HCT116 (cell line): ENCODE measurements around the gene MED13L. TPM values are rescaled to one million over a fixed set of nuclear protein-coding genes. Genes with fewer than 3 reads are reported as not detected.

Experiments used
- ATAC-seq: fragments of 200-7000 bp; cut with Tn5 transposase; 2 replicates; pipeline ENCODE4 v1.9.1; 2020; ENCODE audit warnings: mild to moderate bottlenecking, moderate library complexity
- BruUV-seq: library from RNA; stranded (reverse); fragments of 400-500 nt; replicated peaks from 2 replicates; lab custom pipeline; 2021; lab: Mats Ljungman, UMichigan
- CTCF ChIA-PET: fragments of 300-600 bp; sonication (Branson Sonifier 250); formaldehyde crosslinking; loops from one replicate; lab custom pipeline; 2021; ENCODE audit warnings: antibody characterized with exemption; lab: Charles Lee
- POLR2A ChIA-PET: fragments of 300-600, 350-600 bp; sonication (Branson Sonifier 250); formaldehyde crosslinking; loops from one replicate; lab custom pipeline; 2021; ENCODE audit warnings: antibody characterized with exemption; lab: Charles Lee
- RAD21 ChIA-PET, 2 experiments: fragments of 300-600 bp; sonication (Branson Sonifier 250); formaldehyde crosslinking; loops; one replicate each; lab custom pipeline; 2023; ENCODE audit warnings: low total read pairs in 2 of 2; ENCODE audit not compliant: uncharacterized antibody in 2 of 2, unreplicated experiment in 2 of 2, low non-redundant PET in 1 of 2; lab: Charles Lee
- DNase-seq: peaks from one replicate; pipeline ENCODE4 v3.0.0-alpha.2; 2010; ENCODE audit warnings: low read depth, low spot score
- H2AFZ ChIP-seq: fragments of 200-600 bp; shearing (Covaris generic), sonication (generic); 2 replicates; pipeline ENCODE4 v1.6.1; 2017; ENCODE audit warnings: low read depth, mixed run types, mixed read lengths, antibody characterized with exemption, low read length; ENCODE audit not compliant: poor library complexity, severe bottlenecking
- H3K27ac ChIP-seq: 2 replicates; pipeline ENCODE4 v1.5.1; 2012; ENCODE audit warnings: low read depth, low read length
- H3K27me3 ChIP-seq: fragments of 200-600 bp; sonication (generic); 2 replicates; pipeline ENCODE4 v1.6.1; 2016; ENCODE audit warnings: mixed run types, low read length, mixed read lengths; ENCODE audit not compliant: insufficient read depth
- H3K36me3 ChIP-seq, 2 experiments: fragments of 200-500 bp in 1 of 2; fragments of 200-600 bp in 1 of 2; sonication (Bioruptor generic) in 1 of 2; sonication (generic) in 1 of 2; 2 replicates each; pipeline versions ENCODE4 v1.5.1 to v1.6.1; 2014 to 2016; ENCODE audit warnings: low read length in 2 of 2, inconsistent platforms in 1 of 2, mixed read lengths in 1 of 2, mixed run types in 1 of 2; ENCODE audit not compliant: insufficient read depth in 2 of 2, control insufficient read depth in 1 of 2
- H3K4me1 ChIP-seq, 2 experiments: fragments of 200-600 bp in 1 of 2; sonication (generic) in 1 of 2; 2 replicates each; pipeline versions ENCODE4 v1.5.1 to v1.6.1; 2012 to 2017; ENCODE audit warnings: low read length in 2 of 2, inconsistent platforms in 1 of 2, mild to moderate bottlenecking in 1 of 2, mixed read lengths in 1 of 2, mixed run types in 1 of 2, moderate library complexity in 1 of 2; ENCODE audit not compliant: insufficient read depth in 2 of 2, control insufficient read depth in 1 of 2
- H3K4me2 ChIP-seq: fragments of 200-600 bp; sonication (generic); 2 replicates; pipeline ENCODE4 v1.6.1; 2017; ENCODE audit warnings: mixed run types, low read length, mixed read lengths
- H3K4me3 ChIP-seq, 2 experiments: fragments of 200-600 bp in 1 of 2; sonication (generic) in 1 of 2; replicated peaks in 1 of 2; 2 replicates each; pipeline ENCODE4 v1.5.1; 2011 to 2016; ENCODE audit warnings: low read length in 2 of 2, control low read depth in 1 of 2, low read depth in 1 of 2, mild to moderate bottlenecking in 1 of 2, mixed read lengths in 1 of 2, mixed run types in 1 of 2
- H3K79me2 ChIP-seq: fragments of 200-600 bp; sonication (generic); 2 replicates; pipeline ENCODE4 v1.6.1; 2017; ENCODE audit warnings: mild to moderate bottlenecking, mixed run types, low read length, moderate library complexity, mixed read lengths; ENCODE audit not compliant: insufficient read depth
- H3K9ac ChIP-seq: fragments of 200-600 bp; sonication (generic); 2 replicates; pipeline ENCODE4 v1.6.1; 2016; ENCODE audit warnings: low read length, mixed read lengths
- H3K9me2 ChIP-seq: fragments of 200-600 bp; sonication (generic), shearing (Covaris generic); 2 replicates; pipeline ENCODE4 v1.6.1; 2017; ENCODE audit warnings: mixed run types, mild to moderate bottlenecking, moderate library complexity; ENCODE audit not compliant: insufficient read depth
- H3K9me3 ChIP-seq, 2 experiments: fragments of 200-500 bp in 1 of 2; fragments of 200-600 bp in 1 of 2; sonication (Bioruptor generic) in 1 of 2; sonication (generic) in 1 of 2; 2 replicates each; pipeline ENCODE4 v1.6.1; 2014 to 2017; ENCODE audit warnings: low read length in 2 of 2, mixed read lengths in 2 of 2, inconsistent platforms in 1 of 2, low read depth in 1 of 2, mild to moderate bottlenecking in 1 of 2, mixed run types in 1 of 2, moderate library complexity in 1 of 2; ENCODE audit not compliant: control insufficient read depth in 1 of 2, insufficient read depth in 1 of 2
- H4K20me1 ChIP-seq: fragments of 200-600 bp; sonication (generic), shearing (Covaris generic); 2 replicates; pipeline ENCODE4 v1.6.1; 2017; ENCODE audit warnings: mixed run types, mild to moderate bottlenecking, moderate library complexity; ENCODE audit not compliant: insufficient read depth
- CBX3 ChIP-seq: IDR thresholded peaks from 2 replicates; pipeline ENCODE4 v1.6.1; 2012; ENCODE audit warnings: low read depth
- ELF1 ChIP-seq: IDR thresholded peaks from 2 replicates; pipeline ENCODE4 v1.6.1; 2012; ENCODE audit warnings: low read depth, borderline replicate concordance
- EZH2 ChIP-seq: fragments of 200-600 bp; sonication (generic); IDR thresholded peaks from 2 replicates; pipeline ENCODE4 v1.6.1; 2017; ENCODE audit warnings: antibody characterized with exemption, mixed run types
- EZH2phosphoT487 ChIP-seq: fragments of 200-600 bp; IDR thresholded peaks from 2 replicates; pipeline ENCODE4 v1.6.1; 2018; ENCODE audit warnings: antibody characterized with exemption, borderline replicate concordance
- FOSL1 ChIP-seq: IDR thresholded peaks from 2 replicates; pipeline ENCODE4 v1.6.1; 2012; ENCODE audit warnings: low read depth
- JUND ChIP-seq: IDR thresholded peaks from 2 replicates; pipeline ENCODE4 v1.6.1; 2012
- POLR2A ChIP-seq: IDR thresholded peaks from 2 replicates; pipeline ENCODE4 v1.7.0; 2011; ENCODE audit warnings: borderline replicate concordance; ENCODE audit not compliant: insufficient read depth, insufficient read length; ENCODE audit errors: extremely low read depth
- POLR2AphosphoS5 ChIP-seq: IDR thresholded peaks from 2 replicates; pipeline ENCODE4 v1.6.1; 2011; ENCODE audit warnings: mild to moderate bottlenecking, low read depth, low read length, moderate library complexity
- RAD21 ChIP-seq: IDR thresholded peaks from 2 replicates; pipeline ENCODE4 v1.6.1; 2012; ENCODE audit warnings: low read depth, mild to moderate bottlenecking
- SIN3A ChIP-seq: IDR thresholded peaks from 2 replicates; pipeline ENCODE4 v1.6.1; 2012; ENCODE audit warnings: low read depth
- TCF7L2 ChIP-seq: IDR thresholded peaks from 2 replicates; pipeline ENCODE4 v1.7.0; 2011; ENCODE audit warnings: borderline replicate concordance, inconsistent platforms; ENCODE audit not compliant: insufficient read depth, insufficient read length; ENCODE audit errors: extremely low read depth
- YY1 ChIP-seq: IDR thresholded peaks from 2 replicates; pipeline ENCODE4 v1.6.1; 2011; ENCODE audit warnings: low read length, low read depth, moderate library complexity, mild to moderate bottlenecking; ENCODE audit not compliant: insufficient replicate concordance; ENCODE audit errors: extremely low read depth
- intact Hi-C: fragments of 100-400 bp; cut with micrococcal nuclease; formaldehyde crosslinking; loops from 2 replicates; pipeline ENCODE4 v1.10.0; 2022
- total RNA-seq: library from RNA; stranded (reverse); gene quantifications from one replicate; pipeline ENCODE4 v1.2.1, GENCODE V29; 2021; ENCODE audit not compliant: unreplicated experiment
- TF ChIP-seq, protein P1 (sequence below): IDR thresholded peaks from 2 replicates; pipeline ENCODE4 v1.6.1; 2012
- TF ChIP-seq, protein P2 (sequence below): IDR thresholded peaks from 2 replicates; pipeline ENCODE4 v1.6.1; 2012; ENCODE audit warnings: low read depth
- TF ChIP-seq, protein P3 (sequence below), 3 experiments: fragments of 200-600 bp in 1 of 3; sonication (generic) in 1 of 3; IDR thresholded peaks in 2 of 3; conservative IDR thresholded peaks in 1 of 3; 2 replicates each; pipeline ENCODE4 v1.5.1; 2012 to 2017; ENCODE audit warnings: low read depth in 2 of 3, low read length in 2 of 3, antibody characterized with exemption in 1 of 3, borderline replicate concordance in 1 of 3, control low read depth in 1 of 3, mild to moderate bottlenecking in 1 of 3, mixed read lengths in 1 of 3, mixed run types in 1 of 3, moderate library complexity in 1 of 3; ENCODE audit not compliant: insufficient read depth in 1 of 3

The MED13L gene
- total RNA-seq, 1 experiment from 2014 or later, result 176 TPM

DNA sequence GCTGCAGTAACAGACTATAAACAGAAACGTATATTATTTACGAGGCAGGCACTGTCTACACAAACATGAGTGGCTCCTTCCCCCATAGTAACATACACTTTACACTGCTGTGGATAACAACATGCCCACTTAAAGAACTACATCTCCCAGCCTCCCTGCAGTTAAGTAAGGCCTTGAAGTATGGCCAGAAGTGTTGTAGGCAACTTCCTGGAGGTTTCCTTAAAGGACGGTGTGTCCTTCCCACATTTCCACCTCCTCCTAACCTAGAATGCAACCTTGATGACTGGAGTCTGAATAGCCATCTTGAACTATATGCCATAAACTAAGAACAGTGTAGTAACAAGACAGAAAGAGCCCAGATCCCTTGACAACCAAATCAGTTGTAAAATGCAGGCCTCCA lies 20.3 kb downstream of the MED13L start:
- no peak for TF ChIP-seq POLR2AphosphoS5
- TF ChIP-seq TCF7L2, result no peak
- TF ChIP-seq RAD21, result no peak
- no peak for TF ChIP-seq YY1
- TF ChIP-seq, protein P1, sequence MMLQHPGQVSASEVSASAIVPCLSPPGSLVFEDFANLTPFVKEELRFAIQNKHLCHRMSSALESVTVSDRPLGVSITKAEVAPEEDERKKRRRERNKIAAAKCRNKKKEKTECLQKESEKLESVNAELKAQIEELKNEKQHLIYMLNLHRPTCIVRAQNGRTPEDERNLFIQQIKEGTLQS, result no peak
- no peak for TF ChIP-seq EZH2
- TF ChIP-seq EZH2phosphoT487, result no peak
- no peak for TF ChIP-seq SIN3A
- no peak for TF ChIP-seq POLR2A
- TF ChIP-seq ELF1, result no peak
- no peak for TF ChIP-seq FOSL1
- no peak for TF ChIP-seq CBX3
- no peak for TF ChIP-seq JUND
- TF ChIP-seq, protein P2, sequence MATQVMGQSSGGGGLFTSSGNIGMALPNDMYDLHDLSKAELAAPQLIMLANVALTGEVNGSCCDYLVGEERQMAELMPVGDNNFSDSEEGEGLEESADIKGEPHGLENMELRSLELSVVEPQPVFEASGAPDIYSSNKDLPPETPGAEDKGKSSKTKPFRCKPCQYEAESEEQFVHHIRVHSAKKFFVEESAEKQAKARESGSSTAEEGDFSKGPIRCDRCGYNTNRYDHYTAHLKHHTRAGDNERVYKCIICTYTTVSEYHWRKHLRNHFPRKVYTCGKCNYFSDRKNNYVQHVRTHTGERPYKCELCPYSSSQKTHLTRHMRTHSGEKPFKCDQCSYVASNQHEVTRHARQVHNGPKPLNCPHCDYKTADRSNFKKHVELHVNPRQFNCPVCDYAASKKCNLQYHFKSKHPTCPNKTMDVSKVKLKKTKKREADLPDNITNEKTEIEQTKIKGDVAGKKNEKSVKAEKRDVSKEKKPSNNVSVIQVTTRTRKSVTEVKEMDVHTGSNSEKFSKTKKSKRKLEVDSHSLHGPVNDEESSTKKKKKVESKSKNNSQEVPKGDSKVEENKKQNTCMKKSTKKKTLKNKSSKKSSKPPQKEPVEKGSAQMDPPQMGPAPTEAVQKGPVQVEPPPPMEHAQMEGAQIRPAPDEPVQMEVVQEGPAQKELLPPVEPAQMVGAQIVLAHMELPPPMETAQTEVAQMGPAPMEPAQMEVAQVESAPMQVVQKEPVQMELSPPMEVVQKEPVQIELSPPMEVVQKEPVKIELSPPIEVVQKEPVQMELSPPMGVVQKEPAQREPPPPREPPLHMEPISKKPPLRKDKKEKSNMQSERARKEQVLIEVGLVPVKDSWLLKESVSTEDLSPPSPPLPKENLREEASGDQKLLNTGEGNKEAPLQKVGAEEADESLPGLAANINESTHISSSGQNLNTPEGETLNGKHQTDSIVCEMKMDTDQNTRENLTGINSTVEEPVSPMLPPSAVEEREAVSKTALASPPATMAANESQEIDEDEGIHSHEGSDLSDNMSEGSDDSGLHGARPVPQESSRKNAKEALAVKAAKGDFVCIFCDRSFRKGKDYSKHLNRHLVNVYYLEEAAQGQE, result no peak
- TF ChIP-seq, protein P3, sequence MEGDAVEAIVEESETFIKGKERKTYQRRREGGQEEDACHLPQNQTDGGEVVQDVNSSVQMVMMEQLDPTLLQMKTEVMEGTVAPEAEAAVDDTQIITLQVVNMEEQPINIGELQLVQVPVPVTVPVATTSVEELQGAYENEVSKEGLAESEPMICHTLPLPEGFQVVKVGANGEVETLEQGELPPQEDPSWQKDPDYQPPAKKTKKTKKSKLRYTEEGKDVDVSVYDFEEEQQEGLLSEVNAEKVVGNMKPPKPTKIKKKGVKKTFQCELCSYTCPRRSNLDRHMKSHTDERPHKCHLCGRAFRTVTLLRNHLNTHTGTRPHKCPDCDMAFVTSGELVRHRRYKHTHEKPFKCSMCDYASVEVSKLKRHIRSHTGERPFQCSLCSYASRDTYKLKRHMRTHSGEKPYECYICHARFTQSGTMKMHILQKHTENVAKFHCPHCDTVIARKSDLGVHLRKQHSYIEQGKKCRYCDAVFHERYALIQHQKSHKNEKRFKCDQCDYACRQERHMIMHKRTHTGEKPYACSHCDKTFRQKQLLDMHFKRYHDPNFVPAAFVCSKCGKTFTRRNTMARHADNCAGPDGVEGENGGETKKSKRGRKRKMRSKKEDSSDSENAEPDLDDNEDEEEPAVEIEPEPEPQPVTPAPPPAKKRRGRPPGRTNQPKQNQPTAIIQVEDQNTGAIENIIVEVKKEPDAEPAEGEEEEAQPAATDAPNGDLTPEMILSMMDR (IDR thresholded peaks at IDR 0.05 in 2 of 3, conservative IDR thresholded peaks at IDR 0.05 in 1 of 3; ENCODE audit: borderline replicate concordance in 1 of 3, insufficient read depth in 1 of 3, low read depth in 2 of 3, low read length in 2 of 3), result no peak
- ATAC-seq (peak; percentile 57; the same call in 1 of the 2 replicates), DNase-seq (no peak)
- no TSS peak for BruUV-seq
- Histone ChIP-seq H3K79me2 (peaks cover 100% of the 10 kb centered on the region), H4K20me1 (peaks cover 49% of the 10 kb centered on the region; the same call in 1 of the 2 replicates), H3K36me3 (no peaks in the 10 kb centered on the region), H3K27ac (no peak overlapping the region), H2AFZ (no peak overlapping the region), H3K27me3 (no peaks in the 10 kb centered on the region), H3K4me1 (peaks cover 14 to 35% of the 10 kb centered on the region in 2 experiments; a peak in 3 of 4 replicates), H3K9ac (no peak overlapping the region), H3K9me3 (no peaks in the 10 kb centered on the region), H3K4me3 (no peak overlapping the region), H3K9me2 (no peaks in the 10 kb centered on the region), H3K4me2 (no peak overlapping the region)
- RAD21 ChIA-PET, result no interaction called here
- CTCF ChIA-PET, result interaction anchor here (0.8 to 1.3 kb wide), 2 partner anchors 9 to 15 kb away, joined by 3 to 5 read pairs; no protein-coding TSS in a partner anchor
- POLR2A ChIA-PET, result no interaction called here
- intact Hi-C loops, result no loop called here
